NCI-H1048 (cell line): ENCODE data around the gene FN1.
A peak's percentile ranks its signal among the peaks of the same experiment; 100 is the strongest.

Experiments
- DNase-seq: peaks from one replicate; lab custom pipeline; 2025; lab: John Stamatoyannopoulos, UW

FN1 gene

GRCh38 chr2:215435870-215436704 lies at the start of gene FN1:
FN1 (minus strand) TSS chr2:215436068; CDS start chr2:215435802, 266 bp downstream.
- peak; percentile 66 for DNase-seq

DNA sequence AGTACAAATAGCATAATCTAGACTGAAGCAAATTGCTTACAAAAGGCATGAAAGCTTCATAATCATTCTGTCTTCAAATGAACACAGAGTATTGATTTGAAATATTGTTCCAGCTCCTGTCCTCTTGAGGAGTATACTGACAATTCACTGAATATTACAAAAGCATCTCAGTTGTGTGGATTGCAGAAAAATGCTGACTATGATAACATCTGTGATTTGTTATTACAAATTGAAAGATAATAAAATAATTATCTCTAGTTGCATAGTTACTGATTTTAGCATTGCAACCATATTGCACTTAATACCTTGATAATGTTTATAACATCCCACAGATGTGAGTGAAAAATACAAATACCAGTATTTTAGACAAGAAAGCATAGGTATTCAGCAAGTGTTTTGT lies 49.2 kb upstream of the FN1 start:
- DNase-seq, result no peak

- DNase-seq, result no peak
These were observed 48.7 kb upstream of the FN1 start for GRCh38 chr2:215484570-215484969.

DNA sequence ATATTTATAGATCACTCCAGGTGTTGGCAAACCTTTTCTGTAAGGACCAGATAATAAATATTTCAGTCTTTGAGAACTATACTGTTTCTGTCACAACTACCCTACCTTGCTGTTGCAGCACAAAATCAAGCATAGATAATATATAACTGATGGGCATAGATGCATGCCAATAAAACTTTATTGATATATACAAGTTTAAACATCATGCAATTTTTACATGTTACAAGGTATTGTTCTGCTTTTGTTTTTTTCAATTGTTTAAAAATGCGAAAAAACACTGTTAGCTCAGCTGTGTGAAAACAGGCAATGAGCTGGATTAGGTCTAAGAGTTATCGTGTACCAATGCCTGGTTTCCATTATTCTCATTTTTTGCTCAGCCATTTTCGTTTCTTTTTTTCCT lies 47.6 kb upstream of the FN1 start:
- no peak for DNase-seq

- DNase-seq, result no peak
These were observed 43.8 kb upstream of the FN1 start for GRCh38 chr2:215479536-215480240.

DNA sequence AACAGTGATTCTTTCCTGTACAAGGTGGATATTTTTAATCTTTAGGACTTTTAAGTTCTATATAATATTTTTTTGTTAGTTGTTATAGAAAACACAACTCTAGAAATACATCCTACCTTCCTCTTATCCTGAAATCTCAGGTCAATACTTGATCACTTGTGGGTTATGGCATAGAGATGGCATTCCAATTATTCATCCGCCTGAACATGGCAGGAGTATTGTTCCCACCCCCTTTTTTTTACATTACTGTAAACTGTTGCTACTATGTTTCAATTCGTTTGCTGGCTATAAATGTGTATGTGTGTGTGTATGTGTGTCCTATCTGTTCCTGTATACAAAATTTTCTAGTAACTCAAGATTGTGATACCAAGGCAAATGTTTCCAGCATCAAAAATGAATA lies 43.3 kb upstream of the FN1 start:
- DNase-seq, result no peak

GRCh38 chr2:215476424-215476823 lies 40.6 kb upstream of the FN1 start:
- no peak for DNase-seq

DNA sequence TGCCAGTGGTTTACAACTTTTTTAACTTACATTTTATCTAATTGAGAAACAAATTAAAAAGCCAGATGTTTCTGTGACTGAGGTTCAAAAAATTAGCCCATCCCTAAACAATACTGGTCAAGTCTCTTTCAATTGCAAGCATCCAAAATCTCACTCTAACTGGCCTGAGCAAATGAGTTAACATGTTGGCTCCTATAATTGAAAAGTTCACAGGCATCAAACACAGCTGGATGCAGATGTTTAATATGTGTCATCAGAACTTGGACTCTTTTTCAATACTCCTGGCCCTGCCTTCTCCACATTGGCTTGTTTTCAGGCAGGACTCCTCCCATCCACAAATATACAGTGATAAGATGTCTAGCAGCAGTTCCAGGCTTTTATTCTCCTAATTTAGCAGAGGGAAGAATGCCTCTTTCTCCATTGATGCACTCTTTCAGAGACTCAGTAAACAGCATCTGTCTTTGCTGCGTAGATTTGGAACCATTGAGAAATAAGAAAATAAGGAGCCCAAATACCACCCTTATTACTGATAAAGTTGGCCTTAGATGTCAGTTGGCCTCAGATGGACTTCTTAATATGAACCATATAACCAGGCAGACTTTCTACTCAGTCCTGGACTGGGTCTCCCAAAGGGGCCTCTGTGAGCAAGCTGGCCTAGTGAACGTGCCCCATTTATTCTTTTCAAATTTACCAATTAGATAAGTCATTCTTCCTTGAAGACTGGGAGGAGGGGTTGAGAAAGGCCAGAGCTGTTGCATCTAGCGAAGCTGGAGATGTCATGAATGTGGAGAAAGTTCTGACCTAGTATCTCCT lies 30.4 kb upstream of the FN1 start:
- no peak for DNase-seq

DNA sequence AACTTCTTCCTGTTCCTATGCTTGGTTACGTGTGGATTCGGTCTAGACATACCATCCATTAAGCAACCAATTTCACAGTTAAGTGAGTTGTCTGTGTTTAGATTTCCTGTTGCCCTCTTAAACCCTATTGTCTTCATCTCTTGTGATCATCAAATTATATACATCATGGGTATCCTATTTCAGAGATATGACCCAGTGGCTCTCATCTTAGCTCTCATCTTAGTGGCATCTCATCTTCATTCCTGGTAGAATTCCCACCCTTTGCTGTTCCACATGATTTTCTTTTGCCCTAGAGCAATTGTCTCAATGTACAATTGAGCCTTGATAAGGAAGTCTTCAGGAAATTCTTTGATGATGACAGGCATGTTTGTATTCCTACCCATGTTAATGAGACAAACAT lies 29.4 kb upstream of the FN1 start:
- DNase-seq, result no peak

- no peak for DNase-seq
These were observed 26.1 kb upstream of the FN1 start for GRCh38 chr2:215461836-215462532.

DNA sequence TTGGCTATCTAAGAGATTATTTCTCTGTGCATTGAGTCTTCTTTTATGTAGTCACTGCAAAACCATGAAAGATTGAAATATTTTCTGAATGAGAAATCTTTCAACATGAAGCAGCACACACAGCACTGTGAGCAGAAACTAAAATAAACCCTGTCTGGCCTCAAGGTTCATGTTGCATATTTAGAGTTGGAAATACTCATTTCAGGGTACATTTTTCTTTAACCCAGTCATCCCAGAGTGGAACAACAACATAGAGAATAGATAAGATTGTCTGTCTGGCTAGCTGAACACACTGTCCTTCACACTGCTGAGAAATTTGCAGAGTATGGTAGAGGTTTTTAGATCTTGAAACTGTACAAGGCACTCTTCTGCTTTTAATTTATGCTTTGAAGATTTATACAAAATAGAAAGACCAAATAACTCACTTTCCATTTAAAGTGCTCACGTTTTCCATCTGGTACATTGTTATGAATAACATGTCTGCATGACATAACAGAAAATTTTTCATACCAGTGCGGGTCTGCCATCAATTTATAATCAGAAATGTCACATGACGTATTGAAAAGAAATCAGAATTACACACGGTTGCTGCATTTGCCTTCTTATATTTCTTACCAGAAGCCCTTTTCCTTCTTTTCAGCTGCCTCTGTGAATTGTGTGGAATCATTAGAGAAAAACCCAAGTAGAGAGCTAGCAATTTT lies 25.0 kb upstream of the FN1 start:
- no peak for DNase-seq

DNA sequence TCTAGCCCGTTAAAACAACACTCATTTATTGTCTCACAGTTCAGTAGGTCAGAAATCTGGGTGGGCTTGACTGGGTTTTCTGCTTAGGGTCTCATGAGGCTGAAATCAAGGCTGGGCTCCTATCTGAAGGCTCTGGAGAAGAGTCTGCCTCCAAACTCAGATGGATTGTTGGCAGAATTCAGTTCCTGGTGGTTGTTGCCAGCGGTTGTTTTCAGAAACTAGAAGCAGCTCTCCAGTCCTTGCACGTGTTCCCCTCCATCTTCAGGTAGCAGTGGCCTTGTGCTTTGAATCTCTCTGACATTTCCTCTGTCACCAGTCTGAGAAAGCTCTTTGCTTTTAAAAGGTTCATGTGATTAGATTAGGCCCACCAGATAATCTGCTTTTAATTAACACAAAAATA lies 20.1 kb upstream of the FN1 start:
- DNase-seq, result no peak

DNA sequence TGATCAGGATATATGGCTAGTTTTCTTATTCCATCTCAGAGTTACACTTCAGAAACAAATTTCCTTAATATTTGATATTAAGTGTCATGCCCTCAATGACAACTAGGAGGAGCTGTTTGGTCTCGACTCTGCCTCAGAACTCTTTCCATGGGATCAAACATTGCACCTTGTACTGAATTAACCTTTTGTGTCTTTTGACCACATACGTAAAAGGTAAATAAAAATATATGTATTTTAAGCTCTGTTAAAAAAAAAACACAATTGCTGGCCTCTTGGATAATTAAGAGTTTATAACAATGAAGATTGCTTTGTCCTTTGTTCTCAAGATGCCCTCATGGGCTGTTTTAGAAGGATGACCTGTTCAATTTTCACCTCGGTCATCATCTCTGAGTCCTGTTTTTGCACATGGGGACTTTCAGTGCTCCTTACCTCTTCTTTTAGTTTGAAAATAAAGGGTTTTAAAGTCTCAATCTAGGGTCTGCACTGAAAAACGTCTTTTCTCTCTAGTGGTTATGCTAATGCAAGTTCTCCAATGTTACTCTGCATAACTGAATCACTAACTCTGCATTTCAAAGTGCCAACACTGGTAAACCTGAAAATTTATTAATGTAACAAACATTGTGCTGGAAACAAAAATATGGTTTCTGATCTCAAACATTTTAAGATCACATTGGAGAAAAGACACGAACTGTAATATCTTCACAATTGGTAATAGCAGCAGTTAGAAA lies 18.8 kb upstream of the FN1 start:
- DNase-seq, result no peak

- no peak for DNase-seq
These were observed 16.9 kb upstream of the FN1 start for GRCh38 chr2:215452725-215453124.

- no peak for DNase-seq
These were observed 15.3 kb upstream of the FN1 start for GRCh38 chr2:215451012-215451756.

DNA sequence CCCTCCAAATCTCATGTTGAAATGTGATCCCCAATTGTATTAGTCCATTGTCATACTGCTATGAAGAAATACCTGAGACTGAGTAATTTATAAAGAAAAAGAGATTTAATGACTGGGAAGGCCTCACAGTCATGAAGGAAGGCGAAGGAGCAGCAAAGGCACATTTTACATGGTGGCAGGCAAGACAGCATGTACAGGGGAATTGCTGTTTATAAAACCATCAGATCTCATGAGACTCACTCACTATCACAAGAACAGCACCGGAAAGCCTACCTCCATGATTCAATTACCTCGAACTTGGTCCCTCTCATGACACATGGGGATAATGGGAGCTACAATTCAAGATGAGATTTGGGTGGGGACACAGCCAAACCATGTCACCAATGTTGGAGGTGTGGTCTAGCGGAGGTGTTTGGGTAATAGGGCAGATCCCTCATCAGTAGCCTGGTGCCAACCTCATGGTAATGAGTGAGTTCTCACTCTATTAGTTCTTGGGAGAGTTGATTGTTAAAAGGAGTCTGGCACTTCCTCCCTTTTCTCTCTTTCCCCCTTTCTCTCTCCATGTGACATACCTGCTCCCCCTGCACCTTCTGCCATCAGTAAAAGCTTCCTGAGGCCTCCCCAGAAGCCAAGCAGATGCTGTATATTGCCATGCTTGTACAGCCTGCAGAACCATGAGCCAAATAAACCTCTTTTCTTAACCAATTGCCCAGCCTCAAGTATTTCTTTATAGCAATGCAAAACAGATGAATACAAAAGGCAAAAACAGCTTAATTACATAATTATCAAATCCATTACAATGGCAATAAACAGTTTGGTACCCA lies 14.5 kb upstream of the FN1 start:
- DNase-seq, result no peak

DNA sequence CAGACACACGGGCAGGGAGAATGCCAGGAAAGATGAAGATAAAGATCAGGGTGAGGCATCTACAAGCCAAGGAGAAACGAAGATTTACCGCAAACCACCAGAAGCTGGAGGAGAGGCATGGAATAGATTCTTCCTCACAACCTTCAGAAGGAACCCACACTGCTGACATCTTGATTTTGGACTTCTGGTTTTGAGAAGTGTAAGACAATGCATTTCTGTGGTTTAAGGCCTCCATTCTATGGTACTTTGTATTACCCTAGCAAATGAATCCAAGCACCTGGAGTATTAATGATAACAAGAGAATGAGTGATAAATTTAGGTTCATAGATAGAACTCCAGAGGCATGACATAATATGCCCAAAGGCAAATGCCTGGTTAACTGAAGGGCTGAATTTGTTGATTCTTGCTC lies 11.8 kb upstream of the FN1 start:
- no peak for DNase-seq

DNA sequence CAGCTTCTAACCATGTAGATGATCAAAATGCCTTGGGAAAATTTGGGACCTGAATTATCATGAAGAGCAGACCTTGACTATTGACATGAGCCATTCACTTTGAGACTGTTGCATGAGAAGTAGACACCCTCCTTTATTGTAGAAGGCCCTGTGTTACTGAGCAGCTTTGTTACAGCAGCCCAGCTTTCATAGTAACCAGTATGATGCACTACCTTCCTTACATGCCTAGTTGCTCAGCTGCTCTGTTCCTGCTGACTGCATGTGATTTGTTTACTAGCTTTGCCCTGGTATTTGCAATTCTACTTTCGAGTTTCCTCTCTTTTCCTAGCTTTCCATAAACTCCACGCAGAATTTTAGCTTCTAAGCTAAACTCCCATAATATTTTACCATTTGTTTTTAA lies 11.2 kb upstream of the FN1 start:
- no peak for DNase-seq

- no peak for DNase-seq
These were observed 6.5 kb upstream of the FN1 start for GRCh38 chr2:215442401-215442787.
